HUES48 (cell line): ENCODE measurements around the gene GSE1.
A peak's percentile ranks its signal among the peaks of the same experiment; 100 is the strongest.

Source experiments
- H3K27ac ChIP-seq: one replicate; pipeline ENCODE4 v1.7.0; 2013; ENCODE audit warnings: low read depth, low read length, inconsistent platforms
- H3K27me3 ChIP-seq: 2 replicates; pipeline ENCODE4 v1.6.1; 2013; ENCODE audit warnings: mild to moderate bottlenecking, low read length; ENCODE audit not compliant: control insufficient read depth, insufficient read depth
- H3K36me3 ChIP-seq: 2 replicates; pipeline ENCODE4 v1.6.1; 2013; ENCODE audit warnings: low read length; ENCODE audit not compliant: control insufficient read depth, insufficient read depth
- H3K4me1 ChIP-seq: 2 replicates; pipeline ENCODE4 v1.6.1; 2013; ENCODE audit warnings: mild to moderate bottlenecking, low read length; ENCODE audit not compliant: control insufficient read depth, insufficient read depth
- H3K4me3 ChIP-seq: 2 replicates; pipeline ENCODE4 v1.5.1; 2013; ENCODE audit warnings: mild to moderate bottlenecking, low read depth, low read length
- H3K9ac ChIP-seq: 2 replicates; pipeline ENCODE4 v1.6.1; 2013; ENCODE audit warnings: mild to moderate bottlenecking, low read depth, low read length, moderate library complexity
- H3K9me3 ChIP-seq: 2 replicates; pipeline ENCODE4 v1.6.1; 2013; ENCODE audit warnings: low read length; ENCODE audit not compliant: control insufficient read depth, insufficient read depth

The GSE1 gene

DNA sequence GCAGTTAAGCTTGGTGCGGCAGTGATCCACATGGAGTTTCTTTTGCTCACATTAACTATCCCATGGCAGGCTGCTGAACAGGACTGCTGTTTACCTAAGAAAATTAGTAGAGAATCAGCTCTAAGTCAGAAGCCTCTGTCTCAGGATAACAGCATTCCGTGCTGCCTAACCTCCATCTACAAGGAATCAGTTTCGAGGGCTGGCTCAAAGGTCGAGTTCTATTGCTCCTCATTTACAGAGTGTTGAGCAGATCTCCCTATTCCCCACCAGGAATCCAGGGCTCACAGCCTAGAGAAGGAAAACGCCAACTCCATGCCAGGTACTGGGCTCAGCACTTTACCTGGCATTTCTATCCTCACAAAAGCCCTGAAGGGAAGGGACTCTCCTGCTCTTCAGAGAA, 65.7 kb downstream of the GSE1 start:
- peaks cover 88% of the 10 kb centered on the region for H3K36me3 ChIP-seq
- no peaks in the 10 kb centered on the region for H3K4me1 ChIP-seq
- no peaks in the 10 kb centered on the region for H3K9me3 ChIP-seq
- H3K9ac ChIP-seq = no peak overlapping the region
- no peak overlapping the region for H3K27ac ChIP-seq
- no peak overlapping the region for H3K4me3 ChIP-seq
- H3K27me3 ChIP-seq = no peaks in the 10 kb centered on the region

DNA sequence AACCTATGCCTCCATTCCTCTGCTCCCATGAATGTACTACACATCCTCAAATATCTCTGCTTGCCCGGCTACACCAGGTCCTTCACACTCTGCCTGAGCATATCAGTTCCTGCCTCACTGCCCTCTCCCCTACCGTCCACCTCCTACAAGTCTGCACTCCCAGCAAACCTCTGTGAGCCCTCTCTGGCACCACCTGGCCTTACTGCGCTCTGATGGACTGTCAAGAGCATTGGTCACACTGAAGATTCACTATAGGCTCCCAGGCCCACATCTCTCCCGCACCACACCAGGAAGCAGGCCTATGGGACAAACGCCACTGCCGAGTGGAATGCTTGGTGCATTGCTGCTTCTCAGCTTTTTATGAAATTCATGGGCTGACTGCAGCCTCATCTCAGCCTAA, 66.7 kb downstream of the GSE1 start:
- Histone ChIP-seq H3K36me3 (peaks cover 86% of the 10 kb centered on the region), H3K9ac (no peak overlapping the region), H3K27ac (no peak overlapping the region), H3K9me3 (no peaks in the 10 kb centered on the region), H3K27me3 (no peaks in the 10 kb centered on the region), H3K4me1 (no peaks in the 10 kb centered on the region), H3K4me3 (no peak overlapping the region)

DNA sequence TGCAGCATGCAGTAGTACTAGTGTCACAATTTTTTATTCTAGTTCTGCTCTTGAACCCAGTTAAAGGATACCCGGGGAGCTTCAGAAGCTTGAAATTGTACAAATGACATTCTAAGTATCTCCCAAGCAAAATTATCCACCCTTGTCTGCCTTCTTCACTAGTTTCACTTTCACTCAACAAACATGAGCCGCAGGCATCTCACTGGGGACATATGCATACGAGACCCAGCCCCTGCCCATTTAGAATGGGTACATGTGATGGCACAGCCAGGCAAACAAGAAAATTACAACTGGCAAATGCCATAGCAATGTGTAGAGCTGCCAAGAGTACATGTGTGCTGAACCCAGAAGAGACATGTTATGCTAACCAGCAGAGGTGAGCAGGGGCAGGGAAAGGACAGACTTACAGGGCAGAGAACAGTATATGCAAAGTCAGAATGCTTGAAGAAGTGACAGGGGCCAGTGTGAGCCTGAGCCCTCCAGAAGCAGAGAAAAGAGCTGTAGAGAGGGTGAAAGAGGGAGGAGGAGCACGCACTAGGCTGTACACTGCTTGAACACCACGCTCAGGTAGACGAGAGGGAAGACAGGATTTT, 67.3 kb downstream of the GSE1 start:
- Histone ChIP-seq H3K9ac (no peak overlapping the region), H3K36me3 (peaks cover 86% of the 10 kb centered on the region), H3K27me3 (no peaks in the 10 kb centered on the region), H3K4me1 (no peaks in the 10 kb centered on the region), H3K4me3 (no peak overlapping the region), H3K9me3 (no peaks in the 10 kb centered on the region), H3K27ac (no peak overlapping the region)

DNA sequence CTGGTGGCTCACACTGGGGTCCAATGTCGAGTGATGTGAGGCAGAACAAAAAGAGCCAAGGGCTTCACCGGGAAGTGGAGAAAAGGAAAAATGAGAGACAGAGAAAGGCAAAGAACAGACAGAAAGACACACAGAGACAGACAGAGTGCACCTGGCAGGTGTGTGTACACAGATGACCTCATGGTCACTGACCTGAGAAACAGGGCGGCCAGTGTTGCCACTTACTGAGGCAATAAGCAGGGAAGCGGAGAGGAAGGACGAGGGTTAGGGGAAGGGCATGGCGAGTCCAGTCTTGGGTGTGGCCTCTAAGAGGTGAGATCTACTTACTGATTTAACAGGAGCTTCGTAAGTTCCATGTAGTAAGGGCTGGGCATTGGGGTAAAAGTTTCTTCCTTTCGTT, 68.1 kb downstream of the GSE1 start:
- no peak overlapping the region for H3K9ac ChIP-seq
- H3K4me3 ChIP-seq = no peak overlapping the region
- H3K4me1 ChIP-seq = no peaks in the 10 kb centered on the region
- H3K27me3 ChIP-seq = no peaks in the 10 kb centered on the region
- peaks cover 82% of the 10 kb centered on the region for H3K36me3 ChIP-seq
- H3K27ac ChIP-seq = no peak overlapping the region
- no peaks in the 10 kb centered on the region for H3K9me3 ChIP-seq

DNA sequence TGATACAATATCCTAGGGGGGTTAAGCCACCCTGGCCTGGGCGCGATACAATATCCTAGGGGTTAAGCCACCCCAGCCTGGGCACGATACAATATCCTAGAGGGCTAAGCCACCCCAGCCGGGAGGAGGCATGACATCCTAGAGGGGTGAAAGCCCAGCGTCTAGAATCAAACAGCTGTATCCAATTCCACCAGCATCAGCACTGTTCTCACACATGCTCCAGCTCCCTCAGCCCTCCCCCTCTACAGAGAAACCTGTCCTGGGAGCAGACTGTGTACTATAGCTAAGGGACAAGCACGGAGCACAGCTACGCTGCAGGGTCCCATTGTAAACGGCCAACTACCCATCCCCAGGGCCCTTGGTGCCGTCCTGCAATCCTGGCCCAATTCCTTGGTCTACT, 69.4 kb downstream of the GSE1 start:
- Histone ChIP-seq H3K4me1 (no peaks in the 10 kb centered on the region), H3K4me3 (no peak overlapping the region), H3K36me3 (peaks cover 77% of the 10 kb centered on the region), H3K27ac (no peak overlapping the region), H3K9me3 (no peaks in the 10 kb centered on the region), H3K9ac (no peak overlapping the region), H3K27me3 (no peaks in the 10 kb centered on the region)

DNA sequence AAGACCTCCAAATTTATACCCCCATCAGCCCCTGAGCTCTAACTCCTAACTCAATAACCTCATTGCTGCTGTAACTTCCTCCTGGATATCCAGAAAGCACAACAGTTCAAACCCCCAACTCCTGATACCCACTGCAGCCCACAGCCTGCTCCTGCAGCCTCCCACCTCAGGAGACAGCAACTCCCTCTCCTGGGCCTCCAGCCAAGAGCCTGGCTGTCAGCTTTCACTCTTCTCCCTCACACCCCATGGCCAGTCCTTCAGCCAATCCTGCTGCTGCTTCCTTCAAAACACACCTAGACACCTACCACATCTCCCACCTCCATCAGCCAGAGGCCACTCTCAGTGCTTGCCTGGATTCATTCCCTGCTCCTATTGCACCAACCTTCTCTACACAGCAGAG, 70.2 kb downstream of the GSE1 start:
- Histone ChIP-seq H3K9me3 (no peaks in the 10 kb centered on the region), H3K4me1 (no peaks in the 10 kb centered on the region), H3K9ac (no peak overlapping the region), H3K36me3 (peaks cover 69% of the 10 kb centered on the region), H3K27me3 (no peaks in the 10 kb centered on the region), H3K4me3 (no peak overlapping the region), H3K27ac (no peak overlapping the region)

DNA sequence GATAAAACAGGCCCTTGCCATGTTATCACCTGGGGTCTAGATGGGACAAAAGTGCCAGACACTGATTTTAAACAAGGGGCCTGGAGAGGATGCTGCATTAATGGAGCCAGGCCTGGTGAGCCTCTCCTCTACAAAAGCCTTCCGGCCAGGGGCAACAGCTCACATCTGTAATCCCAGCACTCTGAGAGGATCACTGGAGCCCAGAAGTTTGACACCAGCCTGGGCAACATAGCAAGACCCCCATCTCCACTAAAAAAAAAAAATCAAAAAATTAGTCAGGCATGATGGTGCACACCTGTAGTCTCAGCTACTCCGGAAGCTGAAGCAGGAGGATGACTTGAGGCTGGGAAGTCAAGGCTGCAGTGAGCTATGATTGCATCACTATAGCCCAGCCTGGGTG, 72.1 kb downstream of the GSE1 start:
- H3K27ac ChIP-seq = no peak overlapping the region
- H3K36me3 ChIP-seq = peaks cover 50% of the 10 kb centered on the region
- H3K4me3 ChIP-seq = no peak overlapping the region
- peaks cover under 1% of the 10 kb centered on the region; the same call in 1 of the 2 replicates for H3K27me3 ChIP-seq
- no peaks in the 10 kb centered on the region for H3K4me1 ChIP-seq
- H3K9ac ChIP-seq = no peak overlapping the region
- no peaks in the 10 kb centered on the region for H3K9me3 ChIP-seq

DNA sequence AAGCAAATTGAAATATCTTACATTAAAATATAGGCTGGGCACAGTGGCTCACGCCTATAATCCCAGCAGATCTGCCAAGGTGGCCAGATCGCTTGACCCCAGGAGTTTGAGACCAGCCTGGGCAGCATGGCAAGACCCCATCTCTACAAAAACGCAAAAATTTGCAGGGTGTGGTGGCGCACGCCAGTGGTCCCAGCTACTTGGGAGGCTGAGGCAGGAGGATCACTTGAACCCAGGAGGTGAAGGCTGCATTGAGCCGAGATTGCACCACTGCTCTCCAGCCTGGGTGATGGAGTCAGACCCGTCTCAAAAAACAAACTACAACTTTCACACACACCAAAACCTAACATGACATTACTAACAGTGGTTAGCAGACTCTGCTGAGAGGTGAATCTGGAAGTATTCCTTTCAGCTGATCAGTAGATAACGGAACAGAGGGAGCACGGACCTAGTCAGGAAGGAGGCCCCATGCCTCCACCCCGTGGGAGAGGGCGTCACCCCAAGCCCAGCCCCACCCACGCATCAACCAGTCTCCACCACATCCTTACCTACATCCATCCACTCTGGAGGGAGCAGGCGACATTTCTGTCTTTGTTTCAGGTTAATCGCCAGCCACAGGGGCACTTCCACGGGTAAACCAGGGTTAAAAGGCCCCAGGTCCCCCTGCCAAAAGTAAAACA, 73.9 kb downstream of the GSE1 start:
- peaks cover 7% of the 10 kb centered on the region; the same call in 1 of the 2 replicates for H3K27me3 ChIP-seq
- peaks cover 34% of the 10 kb centered on the region for H3K36me3 ChIP-seq
- H3K4me1 ChIP-seq = no peaks in the 10 kb centered on the region
- no peak overlapping the region for H3K9ac ChIP-seq
- H3K9me3 ChIP-seq = no peaks in the 10 kb centered on the region
- no peak overlapping the region for H3K27ac ChIP-seq
- no peak overlapping the region for H3K4me3 ChIP-seq

DNA sequence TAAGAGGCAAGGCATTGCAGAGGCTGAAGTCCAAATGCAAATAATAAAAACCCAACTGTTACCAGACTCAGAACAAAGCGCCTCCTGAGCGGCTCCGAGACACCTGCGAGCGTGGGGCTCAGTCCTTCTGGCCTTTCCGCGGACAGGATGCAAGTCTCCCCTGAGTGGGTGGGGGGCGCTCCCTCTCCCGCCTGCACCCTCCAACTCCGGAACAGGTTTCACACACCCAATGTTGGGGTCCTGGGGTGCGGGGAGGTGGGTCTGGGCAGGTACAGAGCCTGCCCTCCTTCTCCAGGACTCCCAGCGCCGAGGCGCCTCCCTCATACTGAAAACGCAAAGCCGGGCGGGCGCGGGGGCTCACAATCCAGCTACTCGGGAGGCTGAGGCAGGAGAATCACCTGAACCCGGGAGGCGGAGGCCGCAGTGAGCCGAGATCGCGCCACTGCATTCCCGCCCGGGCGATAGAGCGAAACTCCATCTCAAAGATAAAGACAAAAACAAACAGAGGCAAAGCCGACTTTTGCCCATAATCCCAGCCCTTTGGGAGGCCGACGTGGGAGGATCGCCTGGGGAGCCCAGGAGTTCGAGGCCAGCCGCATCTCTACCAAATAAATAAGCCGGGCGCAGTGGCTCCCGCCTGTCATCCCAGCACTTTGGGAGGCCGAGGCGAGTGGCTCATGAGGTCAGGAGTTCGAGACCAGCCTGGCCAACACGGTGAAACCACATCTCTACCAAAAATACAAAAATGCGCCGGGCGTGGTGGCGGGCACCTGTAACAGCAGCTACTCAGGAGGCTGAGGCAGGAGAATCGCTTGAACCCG, 74.7 kb downstream of the GSE1 start:
- peaks cover 33% of the 10 kb centered on the region for H3K36me3 ChIP-seq

DNA sequence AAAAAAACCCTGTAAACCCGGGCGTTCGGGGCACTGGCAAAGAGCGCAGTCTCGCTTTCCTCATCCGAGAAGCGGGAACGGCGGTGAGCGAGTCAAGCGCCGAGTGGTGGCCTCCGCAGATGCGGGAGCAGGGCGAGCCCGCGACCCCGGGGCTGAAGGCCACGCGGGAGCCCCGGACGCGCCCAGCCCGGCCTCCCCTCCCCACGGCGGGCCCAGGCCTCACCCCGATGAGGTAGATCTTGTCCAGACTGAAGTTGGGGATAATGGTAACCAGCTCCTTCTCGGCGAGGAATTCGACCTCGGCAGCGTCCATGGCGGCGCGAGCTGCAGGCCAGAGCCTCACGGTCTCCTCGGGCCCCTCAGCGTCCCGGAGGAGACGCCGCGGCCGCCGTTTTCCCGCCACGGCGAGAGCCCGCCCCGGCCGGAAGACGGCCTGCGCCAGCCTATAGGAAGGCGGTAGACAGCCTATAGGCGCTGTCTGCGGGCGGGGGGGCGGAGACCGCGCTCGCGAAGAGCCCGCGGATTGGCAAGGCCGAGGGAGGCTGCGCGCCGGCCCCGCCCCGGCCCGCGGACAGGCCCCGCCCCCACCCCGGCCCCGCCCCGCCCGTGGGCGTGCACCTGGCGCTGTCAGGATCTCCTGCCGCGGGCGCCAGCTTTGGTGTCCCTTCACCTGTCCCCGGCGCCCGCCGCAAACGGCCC, 75.6 kb downstream of the GSE1 start, which contains the start of gene GINS2:
Gene GINS2, minus strand, starts transcription at position 369 of the 699 bp plus-strand sequence. Its CDS starts 56 bp downstream, at position 313.
- peak within 1 kb of the TSS; percentile 75 for H3K27ac ChIP-seq
- no peaks in the 10 kb centered on the region for H3K9me3 ChIP-seq
- no peaks in the 10 kb centered on the region for H3K4me1 ChIP-seq
- peaks cover 7% of the 10 kb centered on the region; the same call in 1 of the 2 replicates for H3K27me3 ChIP-seq
- peak within 1 kb of the TSS; percentile 88 for H3K4me3 ChIP-seq
- H3K36me3 ChIP-seq = peaks cover 25% of the 10 kb centered on the region
- peak within 1 kb of the TSS; percentile 78 for H3K9ac ChIP-seq

More for the DNA sequence above, 74.7 kb downstream of the GSE1 start:
- peak overlapping the region; percentile 88 for H3K4me3 ChIP-seq
- no peaks in the 10 kb centered on the region for H3K9me3 ChIP-seq
- no peak overlapping the region for H3K27ac ChIP-seq
- H3K27me3 ChIP-seq = peaks cover 7% of the 10 kb centered on the region; the same call in 1 of the 2 replicates
- H3K9ac ChIP-seq = peak overlapping the region; percentile 78; the same call in 1 of the 2 replicates
- no peaks in the 10 kb centered on the region for H3K4me1 ChIP-seq
